ENCODE measurements around the gene LCE6A. TPM values are rescaled to one million over a fixed set of nuclear protein-coding genes. Genes with fewer than 3 reads are reported as not detected.

LCE6A gene
- total RNA-seq, 2 donors from 2014 or later = not detected

- Histone ChIP-seq H3K36me3 (no peaks in the 10 kb centered on the region), H3K27me3 (replicated peaks; ENCODE audit: insufficient read depth) (no peaks in the 10 kb centered on the region), H3K27ac (no peak overlapping the region), H3K4me3 (no peak overlapping the region), H3K9me3 (no peaks in the 10 kb centered on the region), H3K4me1 (replicated peaks) (no peaks in the 10 kb centered on the region)
- intact Hi-C loops (cut with DNase I) = no loop called here
- 37% methylated on average over 2 of the region's 2 CpGs for WGBS
- no peak for DNase-seq (ENCODE audit: low spot score)
- no peak for TF ChIP-seq POLR2A (IDR thresholded peaks at IDR 0.05)
- no peak for TF ChIP-seq CTCF (IDR thresholded peaks at IDR 0.05)
Observed at GRCh38 chr1:152811050-152811449, 31.6 kb upstream of the LCE6A start.

- no peak within 1 kb of the TSS for H3K4me3 ChIP-seq
- H3K27me3 ChIP-seq (replicated peaks; ENCODE audit: insufficient read depth) = no peaks in the 10 kb centered on the region
- no peaks in the 10 kb centered on the region for H3K9me3 ChIP-seq
- 34% methylated on average over 2 of the region's 2 CpGs for WGBS
- no peak for TF ChIP-seq POLR2AphosphoS5 (IDR thresholded peaks at IDR 0.05)
- TF ChIP-seq POLR2A (IDR thresholded peaks at IDR 0.05) = no peak
- no peak for TF ChIP-seq CTCF (IDR thresholded peaks at IDR 0.05)
- H3K36me3 ChIP-seq = no peaks in the 10 kb centered on the region
- intact Hi-C loops (cut with DNase I) = no loop called here
- H3K4me1 ChIP-seq (replicated peaks) = no peaks in the 10 kb centered on the region
- no peak for DNase-seq (ENCODE audit: low spot score)
- no peak within 1 kb of the TSS for H3K27ac ChIP-seq
Observed at GRCh38 chr1:152811671-152812070, 31.0 kb upstream of the LCE6A start, which contains the start of gene LCE1B. Gene LCE1B (plus strand): TSS chr1:152811971. CDS start chr1:152812447, 476 bp downstream.

- no peak for TF ChIP-seq POLR2A (IDR thresholded peaks at IDR 0.05)
- no peak for TF ChIP-seq POLR2AphosphoS5 (IDR thresholded peaks at IDR 0.05)
- TF ChIP-seq CTCF (IDR thresholded peaks at IDR 0.05) = no peak
- H3K36me3 ChIP-seq = no peaks in the 10 kb centered on the region
- WGBS = 94% methylated on average over 6 of the region's 6 CpGs
- H3K9me3 ChIP-seq = no peaks in the 10 kb centered on the region
- H3K4me3 ChIP-seq = no peak overlapping the region
- no peaks in the 10 kb centered on the region for H3K4me1 ChIP-seq (replicated peaks)
- intact Hi-C loops (cut with DNase I) = no loop called here
- DNase-seq (ENCODE audit: low spot score) = no peak
- no peaks in the 10 kb centered on the region for H3K27me3 ChIP-seq (replicated peaks; ENCODE audit: insufficient read depth)
- no peak overlapping the region for H3K27ac ChIP-seq
Observed at GRCh38 chr1:152817309-152817708, 25.3 kb upstream of the LCE6A start.

- Histone ChIP-seq H3K27me3 (replicated peaks; ENCODE audit: insufficient read depth) (no peaks in the 10 kb centered on the region), H3K9me3 (no peaks in the 10 kb centered on the region), H3K4me3 (no peak overlapping the region), H3K36me3 (no peaks in the 10 kb centered on the region), H3K4me1 (replicated peaks) (no peaks in the 10 kb centered on the region), H3K27ac (no peak overlapping the region)
- TF ChIP-seq CTCF (IDR thresholded peaks at IDR 0.05) (no peak), POLR2AphosphoS5 (IDR thresholded peaks at IDR 0.05) (no peak), POLR2A (IDR thresholded peaks at IDR 0.05) (no peak)
- intact Hi-C loops (cut with DNase I) = no loop called here
- DNase-seq (ENCODE audit: low spot score) = no peak
- WGBS = 36% methylated on average over 5 of the region's 5 CpGs
Observed at GRCh38 chr1:152823294-152823693, 19.4 kb upstream of the LCE6A start.

GRCh38 chr1:152824964-152825363, 17.7 kb upstream of the LCE6A start:
- Histone ChIP-seq H3K4me3 (no peak overlapping the region), H3K4me1 (replicated peaks) (no peaks in the 10 kb centered on the region), H3K36me3 (no peaks in the 10 kb centered on the region), H3K27me3 (replicated peaks; ENCODE audit: insufficient read depth) (no peaks in the 10 kb centered on the region), H3K27ac (no peak overlapping the region), H3K9me3 (no peaks in the 10 kb centered on the region)
- no peak for DNase-seq (ENCODE audit: low spot score)
- TF ChIP-seq POLR2A (IDR thresholded peaks at IDR 0.05) (no peak), CTCF (IDR thresholded peaks at IDR 0.05) (no peak), POLR2AphosphoS5 (IDR thresholded peaks at IDR 0.05) (no peak)
- intact Hi-C loops (cut with DNase I) = no loop called here

Data from prostate gland (tissue), 2 donors.